KMS-11 (cell line): ENCODE data around the gene MACO1.
A peak's percentile ranks its signal among the peaks of the same experiment; 100 is the strongest.
"Not testable (repeated sequence)": the region's sequence is repeated elsewhere in the genome, so short reads cannot be mapped to it uniquely, and the experiment has no call there.

ENCODE experiments used
- H2AFZ ChIP-seq: fragments of 200-600 bp; sonication (generic); 2 replicates; pipeline ENCODE4 v1.6.1; 2016; ENCODE audit warnings: antibody characterized with exemption, mixed run types, low read depth
- H3K27ac ChIP-seq: fragments of 200-600 bp; sonication (generic); 2 replicates; pipeline ENCODE4 v1.6.1; 2016; ENCODE audit warnings: mild to moderate bottlenecking, mixed run types
- H3K27me3 ChIP-seq: fragments of 200-600 bp; sonication (generic); 2 replicates; pipeline ENCODE4 v1.6.1; 2017; ENCODE audit warnings: mild to moderate bottlenecking, low read depth, mixed run types, moderate library complexity; ENCODE audit not compliant: insufficient read depth
- H3K36me3 ChIP-seq: fragments of 200-600 bp; sonication (generic); 2 replicates; pipeline ENCODE4 v1.6.1; 2017; ENCODE audit warnings: mild to moderate bottlenecking, mixed run types; ENCODE audit not compliant: insufficient read depth
- H3K4me1 ChIP-seq: fragments of 200-600 bp; sonication (generic); 2 replicates; pipeline ENCODE4 v1.6.1; 2016; ENCODE audit warnings: mild to moderate bottlenecking, low read depth, mixed run types; ENCODE audit not compliant: poor library complexity, severe bottlenecking
- H3K4me2 ChIP-seq: fragments of 200-600 bp; sonication (generic); 2 replicates; pipeline ENCODE4 v1.7.0; 2016; ENCODE audit warnings: mild to moderate bottlenecking, mixed run types
- H3K4me3 ChIP-seq: fragments of 200-600 bp; sonication (generic); IDR thresholded peaks from 2 replicates; pipeline ENCODE4 v1.6.1; 2017; ENCODE audit warnings: low read depth, low read length, mixed read lengths; ENCODE audit not compliant: insufficient read depth
- H3K79me2 ChIP-seq: fragments of 200-600 bp; sonication (generic); 2 replicates; pipeline ENCODE4 v1.6.1; 2016; ENCODE audit warnings: low read depth, mixed run types; ENCODE audit not compliant: insufficient read depth
- H3K9ac ChIP-seq: fragments of 200-600 bp; sonication (generic); 2 replicates; pipeline ENCODE4 v1.6.1; 2016; ENCODE audit warnings: mild to moderate bottlenecking, mixed run types
- H4K20me1 ChIP-seq: fragments of 200-600 bp; sonication (generic); 2 replicates; pipeline ENCODE4 v1.6.1; 2016; ENCODE audit warnings: mild to moderate bottlenecking, mixed run types; ENCODE audit not compliant: insufficient read depth
- CTCF ChIP-seq: fragments of 200-600 bp; sonication (generic); conservative IDR thresholded peaks from 2 replicates; pipeline ENCODE4 v1.6.1; 2017; ENCODE audit warnings: low read depth, mild to moderate bottlenecking, antibody characterized with exemption, low read length, moderate library complexity, mixed read lengths

Gene MACO1

GRCh38 chr1:25430073-25430966 is at the start of gene MACO1:
MACO1 (plus strand) TSS chr1:25430897; CDS start chr1:25431099, 202 bp downstream.
- H3K36me3 ChIP-seq = no peaks in the 10 kb centered on the region
- no peak for TF ChIP-seq CTCF
- no peaks in the 10 kb centered on the region for H3K27me3 ChIP-seq
- H2AFZ ChIP-seq = peak within 1 kb of the TSS; percentile 87
- H3K4me2 ChIP-seq = peak within 1 kb of the TSS; percentile 100
- peaks cover 31% of the 10 kb centered on the region for H3K79me2 ChIP-seq
- H3K4me1 ChIP-seq = peaks cover 44% of the 10 kb centered on the region
- peak within 1 kb of the TSS; percentile 80 for H3K27ac ChIP-seq
- H3K4me3 ChIP-seq = peak within 1 kb of the TSS; percentile 65
- H4K20me1 ChIP-seq = no peaks in the 10 kb centered on the region
- peak within 1 kb of the TSS; percentile 90; the same call in 1 of the 2 replicates for H3K9ac ChIP-seq

- H4K20me1 ChIP-seq = not testable (repeated sequence)
These were observed 48.2 kb upstream of the MACO1 start for GRCh38 chr1:25382543-25382942.

GRCh38 chr1:25383090-25383489 is 47.6 kb upstream of the MACO1 start:
- H3K27me3 ChIP-seq, H3K4me2 ChIP-seq, H3K36me3 ChIP-seq, H3K9ac ChIP-seq, H4K20me1 ChIP-seq, H3K4me3 ChIP-seq, H3K27ac ChIP-seq, H3K79me2 ChIP-seq, H3K4me1 ChIP-seq, H2AFZ ChIP-seq: not testable (repeated sequence)

More at GRCh38 chr1:25382543-25382942, 48.2 kb upstream of the MACO1 start:
- not testable (repeated sequence) for H3K4me2 ChIP-seq, H3K27ac ChIP-seq, H3K4me3 ChIP-seq, H3K36me3 ChIP-seq, H3K9ac ChIP-seq, H3K4me1 ChIP-seq, H3K79me2 ChIP-seq, H3K27me3 ChIP-seq, H2AFZ ChIP-seq

GRCh38 chr1:25383875-25384274 is 46.8 kb upstream of the MACO1 start:
- H3K27ac ChIP-seq, H3K79me2 ChIP-seq, H3K4me1 ChIP-seq, H3K4me2 ChIP-seq, H4K20me1 ChIP-seq, H3K4me3 ChIP-seq, H2AFZ ChIP-seq, H3K27me3 ChIP-seq, H3K36me3 ChIP-seq, H3K9ac ChIP-seq: not testable (repeated sequence)

GRCh38 chr1:25387096-25387495 is 43.6 kb upstream of the MACO1 start:
- not testable (repeated sequence) for H3K27ac ChIP-seq, H3K4me2 ChIP-seq, H3K4me3 ChIP-seq, H3K27me3 ChIP-seq, H2AFZ ChIP-seq, H4K20me1 ChIP-seq, H3K36me3 ChIP-seq, H3K9ac ChIP-seq, H3K4me1 ChIP-seq, H3K79me2 ChIP-seq

- H3K27me3 ChIP-seq, H2AFZ ChIP-seq, H3K27ac ChIP-seq, H3K4me1 ChIP-seq, H3K9ac ChIP-seq, H3K36me3 ChIP-seq, H4K20me1 ChIP-seq, H3K79me2 ChIP-seq, H3K4me3 ChIP-seq, H3K4me2 ChIP-seq: not testable (repeated sequence)
These were observed 42.0 kb upstream of the MACO1 start for GRCh38 chr1:25388691-25389090.

GRCh38 chr1:25389721-25390120 is 41.0 kb upstream of the MACO1 start:
- not testable (repeated sequence) for H3K9ac ChIP-seq, H3K27ac ChIP-seq, H3K79me2 ChIP-seq, H3K27me3 ChIP-seq, H3K4me3 ChIP-seq, H3K4me1 ChIP-seq, H4K20me1 ChIP-seq, H3K36me3 ChIP-seq, H2AFZ ChIP-seq, H3K4me2 ChIP-seq
